Sigmoid colon (tissue), 4 donors: ENCODE data around the gene MUC5B.

Source experiments
- EP300 ChIP-seq, 4 donors: sonication (generic); formaldehyde crosslinking; IDR thresholded peaks; one replicate each; pipeline ENCODE4 v1.6.1; 2017; ENCODE audit warnings: antibody characterized with exemption in 4 of 4
- POLR2A ChIP-seq, 2 donors: fragments of 450-650 bp; IDR thresholded peaks; one replicate each; pipeline ENCODE4 v1.6.1; 2016; ENCODE audit warnings: antibody characterized with exemption in 2 of 2, mild to moderate bottlenecking in 2 of 2, moderate library complexity in 2 of 2
- TF ChIP-seq, protein P1 (sequence below), 4 experiments: fragments of 450-650 bp in 3 of 4; fragments of 200-600 bp in 1 of 4; IDR thresholded peaks; one replicate each; pipeline ENCODE4 v1.5.1; 2016 to 2019; ENCODE audit warnings: antibody characterized with exemption in 4 of 4, mild to moderate bottlenecking in 3 of 4, moderate library complexity in 2 of 4

DNA sequence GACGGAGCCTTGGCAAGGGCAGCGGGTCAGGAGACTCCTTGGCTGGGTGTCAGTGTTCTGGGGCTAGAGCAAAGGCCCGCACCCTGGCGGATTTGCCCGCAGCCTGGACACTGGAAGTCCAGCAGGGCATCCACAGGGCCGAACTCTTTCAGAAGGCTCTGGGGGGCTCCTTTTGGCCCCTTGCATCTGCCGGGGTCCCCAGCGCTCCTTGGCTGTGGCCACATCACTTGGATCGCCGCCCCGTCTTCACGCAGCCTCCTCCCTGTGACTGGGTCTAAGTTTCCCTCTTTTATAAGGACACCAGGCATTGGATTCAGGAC, 45.1 kb upstream of the MUC5B start:
- TF ChIP-seq, protein P1, sequence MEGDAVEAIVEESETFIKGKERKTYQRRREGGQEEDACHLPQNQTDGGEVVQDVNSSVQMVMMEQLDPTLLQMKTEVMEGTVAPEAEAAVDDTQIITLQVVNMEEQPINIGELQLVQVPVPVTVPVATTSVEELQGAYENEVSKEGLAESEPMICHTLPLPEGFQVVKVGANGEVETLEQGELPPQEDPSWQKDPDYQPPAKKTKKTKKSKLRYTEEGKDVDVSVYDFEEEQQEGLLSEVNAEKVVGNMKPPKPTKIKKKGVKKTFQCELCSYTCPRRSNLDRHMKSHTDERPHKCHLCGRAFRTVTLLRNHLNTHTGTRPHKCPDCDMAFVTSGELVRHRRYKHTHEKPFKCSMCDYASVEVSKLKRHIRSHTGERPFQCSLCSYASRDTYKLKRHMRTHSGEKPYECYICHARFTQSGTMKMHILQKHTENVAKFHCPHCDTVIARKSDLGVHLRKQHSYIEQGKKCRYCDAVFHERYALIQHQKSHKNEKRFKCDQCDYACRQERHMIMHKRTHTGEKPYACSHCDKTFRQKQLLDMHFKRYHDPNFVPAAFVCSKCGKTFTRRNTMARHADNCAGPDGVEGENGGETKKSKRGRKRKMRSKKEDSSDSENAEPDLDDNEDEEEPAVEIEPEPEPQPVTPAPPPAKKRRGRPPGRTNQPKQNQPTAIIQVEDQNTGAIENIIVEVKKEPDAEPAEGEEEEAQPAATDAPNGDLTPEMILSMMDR (IDR thresholded peaks at IDR 0.05), result no peak
- no peak for TF ChIP-seq EP300 (IDR thresholded peaks at IDR 0.05)
- TF ChIP-seq POLR2A (IDR thresholded peaks at IDR 0.05), result no peak
